WERI-Rb-1 (cell line): Measurements from ENCODE around the gene DCDC2.

Experiments used
- DNase-seq: peaks from one replicate; pipeline ENCODE4 v3.0.0-alpha.2; 2020
- H3K27ac ChIP-seq: fragments of 250-450 bp; sonication (Bioruptor Pico); 2 replicates; pipeline ENCODE4 v1.5.1; 2020; ENCODE audit warnings: mild to moderate bottlenecking, moderate library complexity
- H3K27me3 ChIP-seq: fragments of 250-450 bp; sonication (Bioruptor Pico); 2 replicates; pipeline ENCODE4 v1.5.1; 2021; ENCODE audit warnings: mild to moderate bottlenecking, low read depth, moderate library complexity; ENCODE audit not compliant: insufficient read depth, severe bottlenecking
- H3K36me3 ChIP-seq: fragments of 250-450 bp; sonication (Bioruptor Pico); 2 replicates; pipeline ENCODE4 v1.5.1; 2020; ENCODE audit warnings: mild to moderate bottlenecking, moderate library complexity
- H3K4me3 ChIP-seq: 2 replicates; pipeline ENCODE4 v1.5.1; 2011; ENCODE audit warnings: low read depth, mild to moderate bottlenecking, control low read depth, low read length
- H3K9me3 ChIP-seq: fragments of 250-450 bp; sonication (Bioruptor Pico); 2 replicates; pipeline ENCODE4 v1.5.1; 2021; ENCODE audit warnings: mild to moderate bottlenecking, moderate library complexity; ENCODE audit not compliant: severe bottlenecking
- TF ChIP-seq, protein P1 (sequence below): IDR thresholded peaks from 2 replicates; pipeline ENCODE4 v1.5.1; 2011; ENCODE audit warnings: low read depth, mild to moderate bottlenecking, control low read depth, inconsistent platforms, low read length

The DCDC2 gene

DNA sequence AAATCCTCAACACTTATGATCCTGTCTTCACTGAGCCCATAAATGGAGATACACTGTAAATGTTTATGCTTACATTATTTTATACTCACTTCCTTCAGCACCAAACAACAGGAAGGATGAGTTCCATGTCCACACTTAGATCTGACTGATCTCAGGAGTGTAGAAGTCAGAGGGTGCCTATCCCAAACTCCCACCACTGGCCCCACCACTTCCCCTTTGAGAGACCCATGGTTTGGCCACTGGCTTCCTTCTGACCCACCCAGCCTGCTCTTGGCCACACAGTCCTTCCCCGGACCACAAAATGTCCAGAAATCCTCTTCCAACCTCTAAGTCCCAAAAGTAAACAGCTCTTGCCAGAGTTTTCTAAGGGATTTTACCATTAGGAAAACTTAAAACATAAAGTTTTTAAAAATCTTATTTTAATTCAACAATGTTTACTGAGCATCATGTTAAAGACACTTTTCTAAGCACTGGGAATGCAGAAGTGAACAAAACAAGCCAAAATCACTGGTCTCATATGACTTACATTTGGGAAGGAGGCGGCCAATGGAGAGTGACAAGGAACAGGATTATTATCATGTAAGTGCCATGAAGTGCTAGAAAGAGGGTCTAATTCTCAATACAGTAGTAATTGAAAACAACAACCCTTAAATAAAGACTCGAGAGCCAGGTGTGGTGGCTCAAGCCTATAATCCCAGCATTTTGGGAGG lies 128.0 kb downstream of the DCDC2 start:
- Histone ChIP-seq H3K27me3 (no peaks in the 10 kb centered on the region), H3K36me3 (no peaks in the 10 kb centered on the region), H3K4me3 (no peak overlapping the region), H3K9me3 (no peaks in the 10 kb centered on the region), H3K27ac (no peak overlapping the region)
- no peak for DNase-seq
- TF ChIP-seq, protein P1, sequence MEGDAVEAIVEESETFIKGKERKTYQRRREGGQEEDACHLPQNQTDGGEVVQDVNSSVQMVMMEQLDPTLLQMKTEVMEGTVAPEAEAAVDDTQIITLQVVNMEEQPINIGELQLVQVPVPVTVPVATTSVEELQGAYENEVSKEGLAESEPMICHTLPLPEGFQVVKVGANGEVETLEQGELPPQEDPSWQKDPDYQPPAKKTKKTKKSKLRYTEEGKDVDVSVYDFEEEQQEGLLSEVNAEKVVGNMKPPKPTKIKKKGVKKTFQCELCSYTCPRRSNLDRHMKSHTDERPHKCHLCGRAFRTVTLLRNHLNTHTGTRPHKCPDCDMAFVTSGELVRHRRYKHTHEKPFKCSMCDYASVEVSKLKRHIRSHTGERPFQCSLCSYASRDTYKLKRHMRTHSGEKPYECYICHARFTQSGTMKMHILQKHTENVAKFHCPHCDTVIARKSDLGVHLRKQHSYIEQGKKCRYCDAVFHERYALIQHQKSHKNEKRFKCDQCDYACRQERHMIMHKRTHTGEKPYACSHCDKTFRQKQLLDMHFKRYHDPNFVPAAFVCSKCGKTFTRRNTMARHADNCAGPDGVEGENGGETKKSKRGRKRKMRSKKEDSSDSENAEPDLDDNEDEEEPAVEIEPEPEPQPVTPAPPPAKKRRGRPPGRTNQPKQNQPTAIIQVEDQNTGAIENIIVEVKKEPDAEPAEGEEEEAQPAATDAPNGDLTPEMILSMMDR = no peak

DNA sequence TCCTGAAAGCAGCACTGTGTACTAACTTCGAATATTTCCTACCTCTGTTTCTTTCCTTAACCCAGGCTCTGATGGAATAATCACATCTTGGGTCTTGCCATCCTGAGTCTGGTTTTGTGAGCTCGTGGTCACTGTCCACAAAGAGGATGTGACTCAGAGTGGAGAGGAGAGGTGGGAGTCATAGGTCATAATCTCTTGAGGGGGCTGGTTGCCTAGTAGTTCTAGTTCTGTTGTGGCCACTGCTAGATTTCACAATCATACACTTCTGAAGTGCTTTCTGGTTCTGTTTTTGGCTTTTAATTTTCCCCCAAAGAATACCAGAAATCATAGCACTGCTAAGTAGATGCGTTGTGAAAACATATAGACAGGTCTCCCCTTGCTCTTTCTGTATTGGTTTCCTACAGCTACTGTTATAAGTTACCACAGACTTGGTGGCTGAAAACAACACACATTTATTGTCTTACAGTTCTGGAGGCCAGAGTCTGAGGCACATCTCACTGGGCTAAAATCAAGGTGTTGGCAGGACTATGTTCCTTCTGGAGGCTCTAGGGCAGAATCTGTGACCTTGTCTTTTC lies 129.1 kb downstream of the DCDC2 start:
- H3K36me3 ChIP-seq = no peaks in the 10 kb centered on the region
- H3K27me3 ChIP-seq = no peaks in the 10 kb centered on the region
- TF ChIP-seq, protein P1 = no peak
- no peak for DNase-seq
- no peak overlapping the region for H3K27ac ChIP-seq
- no peak overlapping the region for H3K4me3 ChIP-seq
- no peaks in the 10 kb centered on the region for H3K9me3 ChIP-seq

DNA sequence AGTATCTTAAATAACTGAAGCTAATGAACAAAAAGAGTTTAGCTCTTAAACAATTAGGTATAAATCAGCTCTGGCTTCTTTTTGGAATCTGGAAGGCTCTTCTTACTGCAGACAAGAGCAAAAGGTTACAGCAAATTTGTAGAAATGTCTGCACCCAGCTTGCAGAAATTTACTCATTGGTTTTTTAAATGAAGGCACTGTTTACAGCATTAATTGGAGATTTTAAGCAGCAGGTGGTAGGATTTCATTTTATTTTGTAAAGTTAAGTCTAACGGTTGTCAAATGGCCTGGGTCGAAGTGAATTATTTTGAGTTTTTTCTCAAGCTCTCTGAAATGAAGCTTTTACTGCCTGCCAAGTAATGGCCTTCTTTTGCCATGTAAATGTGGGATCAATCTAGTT lies 129.7 kb downstream of the DCDC2 start:
- no peaks in the 10 kb centered on the region for H3K9me3 ChIP-seq
- no peak for DNase-seq
- H3K36me3 ChIP-seq = no peaks in the 10 kb centered on the region
- H3K27me3 ChIP-seq = no peaks in the 10 kb centered on the region
- TF ChIP-seq, protein P1 = no peak
- H3K27ac ChIP-seq = no peak overlapping the region
- H3K4me3 ChIP-seq = no peak overlapping the region

DNA sequence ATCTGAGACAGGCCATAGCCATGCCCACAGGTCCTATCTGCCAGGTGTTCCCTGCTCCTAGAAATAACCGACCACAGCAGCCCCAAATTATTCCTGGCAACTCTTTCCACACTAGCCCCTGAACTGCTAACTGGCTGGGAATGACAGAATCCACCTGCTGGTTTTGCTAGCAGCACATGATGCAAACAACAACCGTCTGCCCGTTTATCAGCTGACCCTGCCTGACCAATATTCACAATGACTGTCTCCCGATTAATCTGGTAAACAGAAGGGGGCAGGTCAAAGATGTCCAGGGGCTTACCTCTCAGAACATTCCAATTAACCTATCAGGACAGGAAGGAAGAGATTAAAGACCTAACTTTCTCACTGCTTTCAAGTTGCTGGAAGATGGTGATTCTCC lies 130.3 kb downstream of the DCDC2 start:
- Histone ChIP-seq H3K27me3 (no peaks in the 10 kb centered on the region), H3K9me3 (no peaks in the 10 kb centered on the region), H3K4me3 (no peak overlapping the region), H3K27ac (no peak overlapping the region), H3K36me3 (no peaks in the 10 kb centered on the region)
- TF ChIP-seq, protein P1 = no peak
- DNase-seq = peak; percentile 29

DNA sequence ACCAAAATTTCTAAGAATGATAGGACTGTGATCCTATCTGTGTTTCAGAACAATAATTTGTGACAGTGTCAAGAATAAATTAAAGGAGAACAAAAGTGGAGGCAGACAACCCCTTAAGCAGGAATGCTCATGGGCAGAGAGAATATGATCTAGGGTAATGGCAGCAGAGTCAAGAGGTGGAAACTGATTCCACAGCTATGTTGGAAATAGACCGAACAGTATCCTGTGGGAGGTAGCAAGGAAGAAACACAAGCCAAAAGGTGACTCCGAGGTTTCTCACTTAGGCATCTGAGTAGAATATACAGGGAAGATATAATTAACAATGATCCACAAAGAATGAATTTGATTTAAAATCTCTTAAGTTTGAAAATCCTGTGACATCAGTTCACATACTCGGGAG lies 131.3 kb downstream of the DCDC2 start:
- no peaks in the 10 kb centered on the region for H3K27me3 ChIP-seq
- H3K4me3 ChIP-seq = no peak overlapping the region

More for the DNA sequence above, 131.3 kb downstream of the DCDC2 start:
- Histone ChIP-seq H3K36me3 (no peaks in the 10 kb centered on the region), H3K9me3 (no peaks in the 10 kb centered on the region), H3K27ac (no peak overlapping the region)
- TF ChIP-seq, protein P1 = no peak
- no peak for DNase-seq
